Measurements from ENCODE around the gene CSRP3.

Gene CSRP3

GRCh38 chr11:19225581-19225980, 23.8 kb upstream of the CSRP3 start:
- DNase-seq, result no peak

- DNase-seq, result no peak
These were observed 23.3 kb upstream of the CSRP3 start for GRCh38 chr11:19225123-19225522.

- DNase-seq, result no peak
These were observed 19.3 kb upstream of the CSRP3 start for GRCh38 chr11:19220903-19221724.

GRCh38 chr11:19218786-19219460, 17.1 kb upstream of the CSRP3 start:
- DNase-seq, result no peak

- DNase-seq, result no peak
These were observed 16.4 kb upstream of the CSRP3 start for GRCh38 chr11:19218216-19218615.

- no peak for DNase-seq
These were observed 15.1 kb upstream of the CSRP3 start for GRCh38 chr11:19216709-19217374.

- no peak for DNase-seq
These were observed 14.2 kb upstream of the CSRP3 start for GRCh38 chr11:19216021-19216420.

GRCh38 chr11:19209617-19210370, 8.0 kb upstream of the CSRP3 start:
- no peak for DNase-seq

GRCh38 chr11:19208959-19209546, 7.3 kb upstream of the CSRP3 start:
- no peak for DNase-seq

GRCh38 chr11:19208181-19208580, 6.4 kb upstream of the CSRP3 start:
- no peak for DNase-seq

GRCh38 chr11:19204836-19205235, 3.1 kb upstream of the CSRP3 start:
- no peak for DNase-seq

- DNase-seq, result no peak
These were observed 1.2 kb downstream of the CSRP3 start for GRCh38 chr11:19200410-19201201.

- no peak for DNase-seq
These were observed 2.0 kb downstream of the CSRP3 start for GRCh38 chr11:19199771-19200170.

GRCh38 chr11:19199048-19199447, 2.7 kb downstream of the CSRP3 start:
- no peak for DNase-seq

- DNase-seq, result no peak
These were observed 5.4 kb downstream of the CSRP3 start for GRCh38 chr11:19196432-19196831.

- no peak for DNase-seq
These were observed 7.0 kb downstream of the CSRP3 start for GRCh38 chr11:19194620-19195308.

GRCh38 chr11:19193916-19194315, 7.9 kb downstream of the CSRP3 start:
- DNase-seq, result no peak

- DNase-seq, result no peak
These were observed 10.1 kb downstream of the CSRP3 start for GRCh38 chr11:19191530-19192169.

GRCh38 chr11:19187833-19188258, 13.9 kb downstream of the CSRP3 start:
- no peak for DNase-seq
